Uterus (tissue), 2 donors: Measurements from ENCODE around the gene POLR1F.

Experiments used
- CTCF ChIP-seq, 4 experiments: fragments of 200-600 bp in 2 of 4; fragments of 450-650 bp in 2 of 4; sonication (generic) in 2 of 4; IDR thresholded peaks; one replicate each; pipeline ENCODE4 v1.5.1; 2016 to 2019; ENCODE audit warnings: antibody characterized with exemption in 4 of 4, mild to moderate bottlenecking in 2 of 4, moderate library complexity in 1 of 4
- POLR2A ChIP-seq, 2 donors: fragments of 450-650 bp; IDR thresholded peaks; one replicate each; pipeline ENCODE4 v1.6.1; 2016; ENCODE audit warnings: antibody characterized with exemption in 2 of 2, mild to moderate bottlenecking in 1 of 2, moderate library complexity in 1 of 2

- no peak for TF ChIP-seq CTCF (IDR thresholded peaks at IDR 0.05)
- TF ChIP-seq POLR2A (IDR thresholded peaks at IDR 0.05) = no peak
Observed at GRCh38 chr7:19692111-19692828, 16.6 kb downstream of the POLR1F start.
